Stomach (tissue), 4 donors: ENCODE data around the gene SYTL5.

Experiments used
- CTCF ChIP-seq, 7 experiments: fragments of 450-650 bp in 4 of 7; fragments of 200-600 bp in 3 of 7; sonication (generic) in 3 of 7; IDR thresholded peaks; one replicate each; pipeline ENCODE4 v1.5.1; 2016 to 2019; ENCODE audit warnings: antibody characterized with exemption in 7 of 7, control low read depth in 2 of 7, mild to moderate bottlenecking in 1 of 7
- POLR2A ChIP-seq, 4 donors: fragments of 450-650 bp; IDR thresholded peaks; one replicate each; pipeline ENCODE4 v1.6.1; 2016; ENCODE audit warnings: antibody characterized with exemption in 4 of 4, control low read depth in 2 of 4, mild to moderate bottlenecking in 1 of 4, moderate library complexity in 1 of 4
- POLR2AphosphoS5 ChIP-seq, 3 donors: sonication (generic); formaldehyde crosslinking; IDR thresholded peaks; one replicate each; pipeline ENCODE4 v1.6.1; 2016; ENCODE audit warnings: antibody characterized with exemption in 3 of 3

- TF ChIP-seq CTCF (IDR thresholded peaks at IDR 0.05) = no peak
- TF ChIP-seq POLR2AphosphoS5 (IDR thresholded peaks at IDR 0.05) = no peak
- no peak for TF ChIP-seq POLR2A (IDR thresholded peaks at IDR 0.05)
These were observed 95.9 kb downstream of the SYTL5 start for GRCh38 chrX:38102240-38102639.
